Neural cell (in vitro differentiated cells): ENCODE results near the gene UCP2.

ENCODE experiments used
- CTCF ChIP-seq: fragments of 450-650 bp; IDR thresholded peaks from 2 replicates; pipeline ENCODE4 v1.5.1; 2014; ENCODE audit warnings: antibody characterized with exemption, mild to moderate bottlenecking, moderate library complexity; ENCODE audit not compliant: poor library complexity, severe bottlenecking
- EZH2 ChIP-seq: fragments of 200-600, 300-800 bp; shearing (Covaris generic), sonication (generic); IDR thresholded peaks from 2 replicates; pipeline ENCODE4 v1.6.1; 2014; ENCODE audit warnings: antibody characterized with exemption, low read length, borderline replicate concordance, mild to moderate bottlenecking; ENCODE audit not compliant: insufficient read depth, poor library complexity, severe bottlenecking
- POLR2AphosphoS5 ChIP-seq: IDR thresholded peaks from 2 replicates; pipeline ENCODE4 v1.6.1; 2012

- TF ChIP-seq POLR2AphosphoS5 (no peak), EZH2 (no peak), CTCF (no peak)
These were observed 53.3 kb downstream of the UCP2 start for GRCh38 chr11:73929388-73929787.
